22Rv1 (cell line): ENCODE measurements around the gene NFIX.

Experiments used
- CTCF ChIP-seq: fragments of 450-650 bp; IDR thresholded peaks from 2 replicates; pipeline ENCODE4 v1.5.1; 2017; ENCODE audit warnings: mild to moderate bottlenecking
- ZFX ChIP-seq: fragments of 450-650 bp; IDR thresholded peaks from 2 replicates; pipeline ENCODE4 v1.6.1; 2017; ENCODE audit warnings: antibody characterized with exemption, borderline replicate concordance

GRCh38 chr19:12984143-12984627, 11.1 kb upstream of the NFIX start:
- TF ChIP-seq CTCF (no peak), ZFX (no peak)
